HPDE6-E6E7 (cell line): ENCODE measurements around the gene FGF14.

Experiments used
- DNase-seq: peaks from one replicate; pipeline ENCODE4 v3.0.0; 2011; ENCODE audit warnings: missing footprints; ENCODE audit errors: extremely low spot score

Gene FGF14

DNA sequence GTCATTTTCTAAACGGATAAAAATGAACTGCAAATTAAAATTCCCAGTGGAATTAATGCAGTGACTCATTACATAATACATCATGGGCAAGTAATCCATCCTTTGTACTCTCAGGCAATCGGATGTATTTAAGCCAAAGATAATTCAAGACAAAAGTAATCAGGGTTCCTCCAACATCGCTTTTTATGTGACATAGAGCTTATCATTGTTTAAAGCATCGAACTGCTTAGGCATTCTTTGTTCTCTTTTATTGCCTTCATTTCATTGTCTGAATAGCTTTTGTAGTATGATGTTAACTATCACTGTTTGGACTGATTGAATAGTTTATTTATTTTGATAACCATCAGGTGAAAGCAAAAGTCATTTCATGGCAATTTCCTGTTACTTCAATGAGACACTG is 740.0 kb downstream of the FGF14 start:
- DNase-seq, result no peak
